HL-60 (cell line): Measurements from ENCODE around the gene FOXO3.
A peak's percentile ranks its signal among the peaks of the same experiment; 100 is the strongest.
"Not testable (repeated sequence)": the region's sequence is repeated elsewhere in the genome, so short reads cannot be mapped to it uniquely, and the experiment has no call there.

Experiments
- DNase-seq, 2 experiments: peaks; one replicate each; pipeline ENCODE4 v3.0.0-alpha.2; 2010 to 2020; ENCODE audit warnings: low read depth in 1 of 2, low spot score in 1 of 2
- H3K27ac ChIP-seq: fragments of 250-450 bp; sonication (Bioruptor Pico); replicated peaks from 2 replicates; pipeline ENCODE4 v1.5.1; 2020; ENCODE audit warnings: mild to moderate bottlenecking, moderate library complexity
- H3K27me3 ChIP-seq: fragments of 250-450 bp; sonication (Bioruptor Pico); 2 replicates; pipeline ENCODE4 v1.5.1; 2021; ENCODE audit warnings: mild to moderate bottlenecking, moderate library complexity; ENCODE audit not compliant: insufficient read depth, poor library complexity, severe bottlenecking
- H3K4me3 ChIP-seq: replicated peaks from 2 replicates; pipeline ENCODE4 v1.5.1; 2011; ENCODE audit warnings: mild to moderate bottlenecking, control low read depth, low read length; ENCODE audit not compliant: insufficient read depth
- CTCF ChIP-seq: IDR thresholded peaks from one replicate; pipeline ENCODE4 v1.5.1; 2011; ENCODE audit warnings: low read length, control low read depth, inconsistent platforms; ENCODE audit not compliant: insufficient read depth
- GABPA ChIP-seq: IDR thresholded peaks from 2 replicates; pipeline ENCODE4 v1.6.1; 2012; ENCODE audit warnings: low read depth
- POLR2AphosphoS5 ChIP-seq: IDR thresholded peaks from 2 replicates; pipeline ENCODE4 v1.6.1; 2012; ENCODE audit warnings: low read depth
- REST ChIP-seq: IDR thresholded peaks from 2 replicates; pipeline ENCODE4 v1.6.1; 2012; ENCODE audit warnings: low read depth; ENCODE audit not compliant: insufficient replicate concordance
- SPI1 ChIP-seq: IDR thresholded peaks from 2 replicates; pipeline ENCODE4 v1.6.1; 2012; ENCODE audit warnings: low read depth, mild to moderate bottlenecking, borderline replicate concordance

Gene FOXO3

GRCh38 chr6:108559884-108560462, 744 bp upstream of the FOXO3 start:
- TF ChIP-seq POLR2AphosphoS5 (no peak), REST (peak; percentile 14)
- DNase-seq, result peak in 1 of 2 experiments; percentile 50
- peak overlapping the region; percentile 94 for H3K27ac ChIP-seq
- peak overlapping the region; percentile 89 for H3K4me3 ChIP-seq
- H3K27me3 ChIP-seq, result no peaks in the 10 kb centered on the region

GRCh38 chr6:108561309-108561647, 561 bp downstream of the FOXO3 start:
- H3K27me3 ChIP-seq, DNase-seq, H3K27ac ChIP-seq, H3K4me3 ChIP-seq: not testable (repeated sequence)

- no peak for TF ChIP-seq POLR2AphosphoS5
- no peak for TF ChIP-seq SPI1
- no peak for TF ChIP-seq CTCF
- no peak for TF ChIP-seq GABPA
- TF ChIP-seq REST, result no peak
- DNase-seq, result peak in 1 of 2 experiments; percentile 12
- H3K27me3 ChIP-seq, result no peaks in the 10 kb centered on the region
- peak overlapping the region; percentile 53 for H3K27ac ChIP-seq
- H3K4me3 ChIP-seq, result no peak overlapping the region; the same call in 1 of the 2 replicates
Observed at GRCh38 chr6:108561742-108562502, 1.2 kb downstream of the FOXO3 start.

- Histone ChIP-seq H3K4me3 (no peak overlapping the region; the same call in 1 of the 2 replicates), H3K27me3 (no peaks in the 10 kb centered on the region), H3K27ac (peak overlapping the region; percentile 53)
- TF ChIP-seq CTCF (no peak), REST (no peak), GABPA (no peak), SPI1 (no peak), POLR2AphosphoS5 (peak; percentile 59; the same call in 1 of the 2 replicates)
- peak; percentile 80 to 90 for DNase-seq
Observed at GRCh38 chr6:108562503-108562993, 1.8 kb downstream of the FOXO3 start.
